Body of pancreas (tissue), 4 donors: Measurements from ENCODE around the gene CCNL2.

Experiments
- POLR2A ChIP-seq, 3 donors: fragments of 450-650 bp; IDR thresholded peaks; one replicate each; pipeline ENCODE4 v1.6.1; 2016; ENCODE audit warnings: antibody characterized with exemption in 3 of 3, mild to moderate bottlenecking in 2 of 3
- TF ChIP-seq, protein P1 (sequence below), 7 experiments: fragments of 450-650 bp in 4 of 7; fragments of 200-600 bp in 3 of 7; sonication (generic) in 3 of 7; IDR thresholded peaks; one replicate each; pipeline ENCODE4 v1.5.1; 2016 to 2019; ENCODE audit warnings: antibody characterized with exemption in 7 of 7

DNA sequence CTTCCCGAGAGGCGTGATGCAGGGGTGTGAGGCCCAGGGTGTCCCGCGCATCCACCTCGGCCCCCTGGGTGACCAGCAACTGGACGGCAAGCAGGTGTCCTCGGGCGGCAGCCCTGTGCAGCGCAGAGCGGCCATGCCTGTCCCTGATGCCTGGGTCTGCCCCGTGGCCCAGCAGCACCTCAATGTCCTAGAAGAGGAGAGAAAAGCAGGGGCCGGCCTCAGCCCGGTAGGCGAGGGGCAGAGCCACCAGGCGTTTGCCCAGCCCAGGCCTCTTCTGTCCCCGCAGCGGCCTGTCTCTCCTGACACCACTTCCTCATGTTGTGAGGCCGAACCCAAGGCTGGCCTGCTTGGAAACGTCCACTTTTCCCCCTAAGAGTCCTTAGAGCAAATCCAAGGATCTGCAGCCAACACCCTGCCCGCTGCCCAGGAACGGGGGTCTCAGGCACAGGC, 20.3 kb upstream of the CCNL2 start:
- TF ChIP-seq, protein P1, sequence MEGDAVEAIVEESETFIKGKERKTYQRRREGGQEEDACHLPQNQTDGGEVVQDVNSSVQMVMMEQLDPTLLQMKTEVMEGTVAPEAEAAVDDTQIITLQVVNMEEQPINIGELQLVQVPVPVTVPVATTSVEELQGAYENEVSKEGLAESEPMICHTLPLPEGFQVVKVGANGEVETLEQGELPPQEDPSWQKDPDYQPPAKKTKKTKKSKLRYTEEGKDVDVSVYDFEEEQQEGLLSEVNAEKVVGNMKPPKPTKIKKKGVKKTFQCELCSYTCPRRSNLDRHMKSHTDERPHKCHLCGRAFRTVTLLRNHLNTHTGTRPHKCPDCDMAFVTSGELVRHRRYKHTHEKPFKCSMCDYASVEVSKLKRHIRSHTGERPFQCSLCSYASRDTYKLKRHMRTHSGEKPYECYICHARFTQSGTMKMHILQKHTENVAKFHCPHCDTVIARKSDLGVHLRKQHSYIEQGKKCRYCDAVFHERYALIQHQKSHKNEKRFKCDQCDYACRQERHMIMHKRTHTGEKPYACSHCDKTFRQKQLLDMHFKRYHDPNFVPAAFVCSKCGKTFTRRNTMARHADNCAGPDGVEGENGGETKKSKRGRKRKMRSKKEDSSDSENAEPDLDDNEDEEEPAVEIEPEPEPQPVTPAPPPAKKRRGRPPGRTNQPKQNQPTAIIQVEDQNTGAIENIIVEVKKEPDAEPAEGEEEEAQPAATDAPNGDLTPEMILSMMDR (IDR thresholded peaks at IDR 0.05): no peak
- TF ChIP-seq POLR2A (IDR thresholded peaks at IDR 0.05): no peak
